Immature natural killer cell (primary cell): ENCODE results near the gene SELENBP1. TPM values are rescaled to one million over a fixed set of nuclear protein-coding genes. Genes with fewer than 3 reads are reported as not detected.
A peak's percentile ranks its signal among the peaks of the same experiment; 100 is the strongest.

Experiments
- DNase-seq, 3 donors: peaks; one replicate each; pipeline ENCODE4 v3.0.0; 2022; ENCODE audit warnings: mixed read lengths in 1 of 3
- H3K27ac Mint-ChIP-seq, 6 donors: one replicate each; pipeline ENCODE4 v1.8.0; 2020; ENCODE audit warnings: mixed read lengths in 6 of 6, mild to moderate bottlenecking in 5 of 6, inconsistent platforms in 4 of 6, moderate library complexity in 3 of 6
- H3K27me3 Mint-ChIP-seq, 3 donors: one replicate each; pipeline ENCODE4 v1.8.0; 2020 to 2021; ENCODE audit warnings: low read depth in 3 of 3, mild to moderate bottlenecking in 3 of 3, mixed read lengths in 3 of 3, moderate library complexity in 3 of 3, inconsistent platforms in 1 of 3
- H3K36me3 Mint-ChIP-seq, 3 donors: one replicate each; pipeline ENCODE4 v1.8.0; 2020; ENCODE audit warnings: mixed read lengths in 3 of 3, inconsistent platforms in 2 of 3, mild to moderate bottlenecking in 2 of 3
- H3K4me1 Mint-ChIP-seq, 2 donors: one replicate each; pipeline ENCODE4 v1.8.0; 2020; ENCODE audit warnings: inconsistent platforms in 2 of 2, mild to moderate bottlenecking in 2 of 2, mixed read lengths in 2 of 2, moderate library complexity in 1 of 2
- H3K4me3 Mint-ChIP-seq, 5 donors: one replicate each; pipeline ENCODE4 v1.8.0; 2020; ENCODE audit warnings: mild to moderate bottlenecking in 5 of 5, mixed read lengths in 5 of 5, inconsistent platforms in 3 of 5, moderate library complexity in 3 of 5
- H3K9me3 Mint-ChIP-seq, 6 donors: one replicate each; pipeline ENCODE4 v1.8.0; 2020; ENCODE audit warnings: mild to moderate bottlenecking in 6 of 6, mixed read lengths in 6 of 6, inconsistent platforms in 4 of 6, moderate library complexity in 3 of 6
- polyA plus RNA-seq, 3 donors: library from polyadenylated mRNA; unstranded; fragments of 300-500 nt; fragmentation: Illumina TruSeq; gene quantifications; one replicate each; pipeline ENCODE4 v1.2.3, GENCODE V29; 2021

SELENBP1 gene
- polyA plus RNA-seq, 3 donors from 2014 or later: not detected

GRCh38 chr1:151325646-151326429 lies 46.7 kb downstream of the SELENBP1 start:
- H3K36me3 Mint-ChIP-seq: peaks cover 0 to 10% (median 0%) of the 10 kb centered on the region in 3 donors
- H3K27ac Mint-ChIP-seq: peak overlapping the region; percentile 81 to 98 (median 96)
- no peak for DNase-seq
- H3K4me1 Mint-ChIP-seq: peaks cover 46 to 62% of the 10 kb centered on the region in 2 donors
- H3K27me3 Mint-ChIP-seq: peaks cover 2 to 12% (median 5%) of the 10 kb centered on the region in 3 donors
- H3K4me3 Mint-ChIP-seq: peak overlapping the region; percentile 93 to 99 (median 93)
- H3K9me3 Mint-ChIP-seq: no peaks in the 10 kb centered on the region

GRCh38 chr1:151325231-151325630 lies 47.3 kb downstream of the SELENBP1 start:
- no peaks in the 10 kb centered on the region for H3K9me3 Mint-ChIP-seq
- DNase-seq: no peak
- peaks cover 2 to 13% (median 5%) of the 10 kb centered on the region in 3 donors for H3K27me3 Mint-ChIP-seq
- H3K4me1 Mint-ChIP-seq: peaks cover 52 to 68% of the 10 kb centered on the region in 2 donors
- H3K36me3 Mint-ChIP-seq: peaks cover 0 to 16% (median 0%) of the 10 kb centered on the region in 3 donors
- H3K27ac Mint-ChIP-seq: peak overlapping the region; percentile 36 to 98 (median 96)
- H3K4me3 Mint-ChIP-seq: peak overlapping the region in 3 of 5 donors; percentile 34 to 93 (median 93)

- peak overlapping the region in 1 of 6 donors; percentile 66 for H3K27ac Mint-ChIP-seq
- no peak for DNase-seq
- no peaks in the 10 kb centered on the region for H3K9me3 Mint-ChIP-seq
- H3K36me3 Mint-ChIP-seq: peaks cover 0 to 18% (median under 1%) of the 10 kb centered on the region in 3 donors
- H3K4me1 Mint-ChIP-seq: peaks cover 53 to 69% of the 10 kb centered on the region in 2 donors
- H3K27me3 Mint-ChIP-seq: peaks cover 2 to 10% (median 5%) of the 10 kb centered on the region in 3 donors
- peak overlapping the region in 1 of 5 donors; percentile 29 for H3K4me3 Mint-ChIP-seq
Observed at GRCh38 chr1:151324390-151324930, 48.0 kb downstream of the SELENBP1 start.

GRCh38 chr1:151318975-151319374 lies 53.5 kb downstream of the SELENBP1 start:
- Mint-ChIP-seq H3K4me3 (no peak overlapping the region), H3K9me3 (no peaks in the 10 kb centered on the region), H3K27me3 (peaks cover 0 to 3% (median 0%) of the 10 kb centered on the region in 3 donors), H3K36me3 (peaks cover 0 to 35% (median 9%) of the 10 kb centered on the region in 3 donors), H3K27ac (no peak overlapping the region), H3K4me1 (peaks cover 17 to 39% of the 10 kb centered on the region in 2 donors)
- no peak for DNase-seq

- H3K36me3 Mint-ChIP-seq: peaks cover 0 to 51% (median 18%) of the 10 kb centered on the region in 3 donors
Observed at GRCh38 chr1:151315565-151316235, 56.8 kb downstream of the SELENBP1 start.

More at GRCh38 chr1:151315565-151316235, 56.8 kb downstream of the SELENBP1 start:
- DNase-seq: no peak
- Mint-ChIP-seq H3K27ac (no peak overlapping the region), H3K9me3 (no peaks in the 10 kb centered on the region), H3K4me1 (peaks cover 12 to 52% of the 10 kb centered on the region in 2 donors), H3K27me3 (peaks cover 0 to under 1% (median 0%) of the 10 kb centered on the region in 3 donors), H3K4me3 (no peak overlapping the region)

Other genes with a start within 250 kb of the SELENBP1 start
- gene SEMA6C, start 226.1 kb downstream of the SELENBP1 start, polyA plus RNA-seq: 1 to 10 TPM in 1 of 3 donors, under 1 TPM in 2; 0.23 to 1.5 (median 0.54) TPM
- 10 to 100 TPM; 25.9 to 69.2 (median 32.0) TPM for gene TNFAIP8L2, start 216.1 kb downstream of the SELENBP1 start, polyA plus RNA-seq
- under 1 TPM in 1 of 3 donors, not detected in 2; 0.29 TPM for gene LYSMD1, start 206.8 kb downstream of the SELENBP1 start, polyA plus RNA-seq
- 100 to 1,000 TPM in 1 of 3 donors, 10 to 100 TPM in 2; 79.4 to 122 (median 96.4) TPM for gene SCNM1, start 206.6 kb downstream of the SELENBP1 start, polyA plus RNA-seq
- 1 to 10 TPM in 1 of 3 donors, not detected in 2; 1.3 TPM for gene TMOD4, start 196.7 kb downstream of the SELENBP1 start, polyA plus RNA-seq
- 100 to 1,000 TPM in 1 of 3 donors, 10 to 100 TPM in 2; 68.7 to 102 (median 75.5) TPM for gene VPS72, start 182.5 kb downstream of the SELENBP1 start, polyA plus RNA-seq
- 10 to 100 TPM; 13.6 to 20.1 (median 15.8) TPM for gene PIP5K1A, start 174.2 kb downstream of the SELENBP1 start, polyA plus RNA-seq
- 100 to 1,000 TPM; 246 to 364 (median 282) TPM for gene PSMD4, start 118.0 kb downstream of the SELENBP1 start, polyA plus RNA-seq
- 1 to 10 TPM in 2 of 3 donors, under 1 TPM in 1; 0.11 to 1.8 (median 1.5) TPM for gene ZNF687, start 90.4 kb downstream of the SELENBP1 start, polyA plus RNA-seq
- 10 to 100 TPM; 35.1 to 65.7 (median 57.9) TPM for gene PI4KB, start 45.3 kb downstream of the SELENBP1 start, polyA plus RNA-seq
- 10 to 100 TPM; 30.0 to 37.8 (median 37.1) TPM for gene RFX5, start 25.5 kb downstream of the SELENBP1 start, polyA plus RNA-seq
- 10 to 100 TPM; 64.4 to 90.7 (median 71.4) TPM for gene PSMB4, start 26.9 kb upstream of the SELENBP1 start, polyA plus RNA-seq
- 1 to 10 TPM; 3.8 to 8.5 (median 6.7) TPM for gene POGZ, start 86.8 kb upstream of the SELENBP1 start, polyA plus RNA-seq
- under 1 TPM in 1 of 3 donors, not detected in 2; 0.87 TPM for gene CGN, start 138.7 kb upstream of the SELENBP1 start, polyA plus RNA-seq
- 1 to 10 TPM in 2 of 3 donors, under 1 TPM in 1; 0.83 to 4.2 (median 1.3) TPM for gene TUFT1, start 167.6 kb upstream of the SELENBP1 start, polyA plus RNA-seq
- 10 to 100 TPM in 1 of 3 donors, 1 to 10 TPM in 2; 4.4 to 12.7 (median 9.0) TPM for gene SNX27, start 239.3 kb upstream of the SELENBP1 start, polyA plus RNA-seq